ENCODE results near the gene TNNC2.
"Not testable (repeated sequence)": the region's sequence is repeated elsewhere in the genome, so short reads cannot be mapped to it uniquely, and the experiment has no call there.

The TNNC2 gene

DNA sequence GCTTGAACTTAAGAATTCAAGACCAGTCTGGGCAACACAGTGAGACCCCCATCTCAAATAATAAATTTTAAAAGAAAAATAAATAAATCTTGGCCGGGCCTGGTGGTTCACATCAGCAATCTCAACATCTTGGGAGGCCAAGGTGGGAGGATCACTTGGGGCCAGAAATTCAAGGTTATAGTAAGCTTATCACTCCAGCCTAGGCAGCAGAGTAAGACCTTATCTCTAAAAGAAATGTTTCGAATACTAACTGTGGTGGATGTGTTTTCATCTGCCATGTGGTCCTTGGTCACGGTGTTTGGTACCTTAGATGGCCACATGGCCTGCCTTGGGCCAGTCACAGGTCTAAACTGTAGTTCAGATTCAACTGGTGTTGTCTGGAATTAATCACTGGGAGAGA is 8.9 kb downstream of the TNNC2 start:
- no peak for DNase-seq

DNA sequence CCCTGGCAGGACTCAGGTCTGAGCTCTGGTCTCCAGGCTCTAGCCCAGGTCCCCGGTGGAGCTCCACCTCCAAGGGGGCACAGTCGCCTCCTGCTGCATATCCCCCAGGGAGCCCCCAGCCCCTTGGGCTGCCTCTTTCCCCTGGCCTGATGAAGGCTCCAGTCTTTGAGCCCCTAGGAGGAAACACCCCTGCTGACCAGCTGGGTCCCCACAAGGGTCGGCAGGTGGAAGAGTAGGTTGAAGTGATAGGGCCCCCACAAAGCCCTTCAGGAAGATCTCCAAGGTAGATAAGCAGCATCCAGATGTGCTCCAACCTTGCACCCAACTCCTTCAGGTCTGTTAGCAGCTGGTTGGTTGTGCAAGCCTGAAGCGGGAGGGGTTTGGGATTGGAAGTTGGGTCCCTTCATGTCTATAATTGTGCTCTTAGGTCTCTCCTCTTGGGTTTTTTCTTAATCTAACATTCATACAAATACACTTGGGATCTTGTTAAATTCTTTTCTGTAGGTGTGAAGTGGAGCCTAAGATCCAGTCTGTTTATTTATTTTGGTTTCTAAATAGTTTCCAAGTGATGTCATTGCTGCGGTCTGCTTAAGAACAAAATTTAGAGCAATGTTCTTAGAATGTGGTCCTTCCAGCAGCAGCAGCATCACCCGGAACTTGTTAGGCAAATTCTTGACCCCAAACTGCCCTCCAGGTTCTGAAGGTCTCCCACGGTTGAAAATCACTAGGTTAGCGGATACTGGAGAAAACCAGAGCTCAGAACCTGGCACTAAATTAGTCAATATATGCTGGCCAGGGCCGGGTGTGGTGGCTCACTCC is 9.5 kb downstream of the TNNC2 start:
- DNase-seq: no peak

- no peak for DNase-seq
Observed at GRCh38 chr20:45816951-45817350, 10.2 kb downstream of the TNNC2 start.

GRCh38 chr20:45814314-45814713 is 12.8 kb downstream of the TNNC2 start:
- no peak for DNase-seq

GRCh38 chr20:45813489-45813888 is 13.6 kb downstream of the TNNC2 start:
- DNase-seq: no peak

DNA sequence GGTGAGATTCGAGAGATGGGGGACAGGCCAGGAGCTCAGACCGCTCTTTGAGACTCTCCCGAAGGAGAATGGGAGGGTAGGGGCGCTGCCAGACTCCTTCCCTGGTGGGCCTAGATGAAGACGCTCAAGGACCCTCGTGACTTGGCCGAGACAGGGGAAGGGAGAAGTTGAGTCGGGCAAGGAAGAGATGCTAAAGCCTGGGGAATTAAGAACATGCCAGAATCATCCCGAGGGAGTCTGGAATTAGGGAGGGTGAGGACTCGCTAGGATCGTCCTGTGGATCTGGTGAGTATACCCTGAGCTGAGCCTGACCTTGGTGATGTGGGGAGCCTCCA is 14.1 kb downstream of the TNNC2 start:
- DNase-seq: no peak

- DNase-seq: peak; percentile 78 to 87 (median 83)
Observed at GRCh38 chr20:45812157-45813005, 14.7 kb downstream of the TNNC2 start, which contains the start of gene UBE2C. UBE2C (plus strand) TSS chr20:45812644; CDS start chr20:45812696, 52 bp downstream.

DNA sequence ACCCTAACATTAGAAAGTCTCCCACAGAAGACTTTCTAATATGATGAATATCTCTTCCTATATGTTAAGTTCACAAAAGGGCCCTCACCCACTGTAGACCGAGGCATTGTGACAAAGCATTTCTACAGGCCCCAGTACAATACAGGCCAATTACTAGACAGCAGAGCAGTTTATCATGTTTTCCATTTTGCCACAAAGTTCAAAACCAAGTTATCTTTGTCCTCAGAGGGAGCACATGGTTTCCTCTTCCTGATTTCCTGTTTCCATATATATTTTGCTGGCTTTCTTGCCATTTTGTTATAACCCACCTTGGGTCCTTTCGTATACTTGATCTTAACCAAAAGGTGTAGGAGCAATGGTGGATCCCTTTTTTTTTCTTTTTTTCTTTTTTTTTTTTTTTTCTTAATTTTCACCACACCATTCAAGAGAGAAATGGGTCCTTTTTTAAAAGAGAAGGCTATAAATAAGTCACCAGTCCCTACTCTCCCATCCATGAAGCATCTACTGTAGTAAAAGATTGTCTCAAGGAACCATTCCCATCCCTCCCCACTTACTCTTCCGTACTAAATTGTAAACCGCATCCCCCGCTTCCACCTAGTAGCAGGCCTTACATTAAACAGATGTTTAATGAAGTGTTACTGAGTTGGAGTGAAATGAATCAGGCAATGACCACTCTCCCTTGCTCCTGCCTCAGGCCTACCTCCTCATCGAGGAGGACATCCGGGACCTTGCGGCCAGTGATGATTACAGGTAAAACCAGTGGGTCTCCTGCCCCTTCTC is 16.7 kb downstream of the TNNC2 start:
- DNase-seq: no peak

DNA sequence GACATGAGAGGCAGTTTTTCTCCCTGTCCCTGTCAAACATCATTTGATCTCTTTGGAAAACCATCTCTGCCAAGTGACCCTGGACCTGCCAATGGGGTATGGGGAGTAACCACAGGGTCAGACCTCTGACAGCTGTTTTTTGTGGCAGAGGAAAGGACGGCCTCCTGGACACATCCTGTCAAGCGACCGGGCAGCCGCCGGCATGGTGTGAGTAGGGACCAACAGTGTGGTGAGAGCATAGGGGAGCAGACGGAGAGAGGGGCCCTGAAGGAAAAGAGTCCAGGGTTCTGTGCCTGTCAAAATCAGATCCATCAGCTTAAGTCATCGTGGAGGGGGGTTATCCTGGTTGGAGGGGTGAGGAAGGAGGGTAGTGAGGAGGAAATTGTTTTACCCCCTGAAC is 25.3 kb downstream of the TNNC2 start:
- DNase-seq: no peak

DNA sequence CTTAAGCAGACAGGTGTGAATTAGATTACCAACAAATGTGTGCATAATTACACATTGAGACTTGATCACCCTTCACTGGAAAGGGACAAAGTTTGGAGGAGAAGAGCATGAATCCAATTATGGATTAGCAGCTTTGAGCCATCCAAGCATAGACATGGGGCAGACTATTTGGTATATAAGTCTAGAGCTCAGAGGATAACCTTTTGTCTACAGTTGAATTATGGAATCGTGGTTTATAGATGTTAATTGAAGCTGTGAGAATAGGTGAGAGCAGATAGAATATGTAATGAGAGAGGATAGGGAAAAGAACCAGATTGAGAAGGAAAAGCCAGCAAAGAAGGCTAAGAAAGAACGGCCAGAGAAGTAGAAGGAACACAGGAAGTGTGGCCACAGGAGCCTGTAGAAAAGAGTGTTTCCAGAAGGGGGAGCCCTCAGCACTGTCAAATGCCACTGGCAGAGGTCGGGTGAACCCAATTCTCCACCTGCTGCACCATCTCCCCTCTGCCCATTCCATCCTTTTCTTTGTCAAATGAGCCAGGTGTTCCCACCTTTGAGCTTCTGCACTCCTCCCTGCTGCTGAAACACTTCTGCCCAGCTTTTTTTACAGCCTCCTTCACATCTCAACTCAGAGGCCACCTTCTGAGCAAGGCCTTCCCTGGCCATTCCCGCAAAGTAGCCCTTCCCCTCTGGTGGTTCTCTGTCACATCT is 28.0 kb downstream of the TNNC2 start:
- peak in 2 of 4 experiments; percentile 27 to 39 for DNase-seq

DNA sequence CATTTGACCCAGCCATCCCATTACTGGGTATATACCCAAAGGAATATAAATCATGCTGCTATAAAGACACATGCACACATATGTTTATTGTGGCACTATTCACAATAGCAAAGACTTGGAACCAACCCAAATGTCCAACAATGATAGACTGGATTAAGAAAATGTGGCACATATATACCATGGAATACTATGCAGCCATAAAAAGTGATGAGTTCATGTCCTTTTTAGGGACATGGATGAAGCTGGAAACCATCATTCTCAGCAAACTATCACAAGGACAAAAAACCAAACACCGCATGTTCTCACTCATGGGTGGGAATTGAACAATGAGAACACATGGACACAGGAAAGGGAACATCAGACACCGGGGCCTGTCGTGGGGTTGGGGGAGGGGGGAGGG is 29.2 kb downstream of the TNNC2 start:
- DNase-seq: not testable (repeated sequence)

DNA sequence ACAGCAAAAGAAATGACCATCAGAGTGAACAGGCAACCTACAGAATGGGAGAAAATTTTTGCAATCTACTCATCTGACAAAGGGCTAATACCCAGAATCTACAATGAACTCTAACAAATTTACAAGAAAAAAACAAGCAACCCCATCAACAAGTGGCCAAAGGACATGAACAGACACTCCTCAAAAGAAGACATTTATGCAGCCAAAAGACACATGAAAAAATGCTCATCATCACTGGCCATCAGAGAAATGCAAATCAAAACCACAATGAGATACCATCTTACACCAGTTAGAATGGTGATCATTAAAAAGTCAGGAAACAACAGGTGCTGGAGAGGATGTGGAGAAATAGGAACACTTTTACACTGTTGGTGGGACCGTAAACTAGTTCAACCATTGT is 29.6 kb downstream of the TNNC2 start:
- DNase-seq: not testable (repeated sequence)

- no peak for DNase-seq
Observed at GRCh38 chr20:45796337-45797065, 30.6 kb downstream of the TNNC2 start.

GRCh38 chr20:45792317-45793118 is 34.6 kb downstream of the TNNC2 start:
- no peak for DNase-seq

DNA sequence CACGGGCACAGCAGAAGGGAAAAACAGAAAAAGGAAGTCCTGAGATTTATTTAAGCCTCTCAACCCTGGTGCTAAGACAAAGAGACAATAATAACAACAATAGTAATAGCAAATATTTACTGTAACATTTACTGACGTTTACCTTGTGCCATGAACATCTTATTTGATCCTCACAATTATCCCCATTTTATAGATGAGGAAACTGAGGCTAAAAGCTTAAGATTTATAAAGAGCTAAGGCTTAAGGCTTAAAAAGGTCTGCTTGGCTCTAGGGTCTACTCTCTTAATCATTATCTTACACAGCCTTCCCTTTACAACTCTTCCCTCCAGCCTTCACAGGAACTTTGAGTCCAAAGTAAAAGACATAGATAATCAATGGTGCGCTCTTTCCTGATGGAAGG is 38.8 kb downstream of the TNNC2 start:
- no peak for DNase-seq

- DNase-seq: no peak
Observed at GRCh38 chr20:45783656-45784294, 43.3 kb downstream of the TNNC2 start.

- DNase-seq: no peak
Observed at GRCh38 chr20:45782890-45783289, 44.2 kb downstream of the TNNC2 start.

GRCh38 chr20:45781391-45781931 is 45.7 kb downstream of the TNNC2 start:
- DNase-seq: no peak

- no peak for DNase-seq
Observed at GRCh38 chr20:45780159-45780558, 47.0 kb downstream of the TNNC2 start.

All from activated naive CD4-positive, alpha-beta T cell (primary cell).